Endothelial cell of umbilical vein (primary cell): ENCODE measurements around the gene MYL1. TPM values are rescaled to one million over a fixed set of nuclear protein-coding genes. Genes with fewer than 3 reads are reported as not detected.

ENCODE experiments used
- BruUV-seq: library from RNA; stranded (reverse); fragments of 400-500 nt; replicated peaks from 2 replicates; lab custom pipeline; 2021; lab: Mats Ljungman, UMichigan
- CTCF ChIA-PET: fragments of 300-600, 350-600 bp; sonication (Branson Sonifier 250); formaldehyde crosslinking; loops from one replicate; lab custom pipeline; 2021; ENCODE audit warnings: antibody characterized with exemption, inconsistent platforms; lab: Charles Lee
- POLR2A ChIA-PET: fragments of 300-600, 350-600 bp; sonication (Branson Sonifier 250); formaldehyde crosslinking; loops from one replicate; lab custom pipeline; 2021; ENCODE audit warnings: antibody characterized with exemption, inconsistent platforms; lab: Charles Lee
- DNase-seq: peaks from one replicate; pipeline ENCODE4 v3.0.0-alpha.2; 2011; ENCODE audit warnings: low read depth, low spot score
- FAIRE-seq: peaks from 2 replicates; lab custom pipeline; 2011; peaks lifted over from hg19 to GRCh38; lab: Jason Lieb, UNC
- H2AFZ ChIP-seq: 2 replicates; pipeline ENCODE4 v1.6.0; 2012; ENCODE audit warnings: low read depth, low read length, control low read depth, inconsistent platforms
- H3K27ac ChIP-seq: 2 replicates; pipeline ENCODE4 v1.5.1; 2011; ENCODE audit warnings: low read depth, mild to moderate bottlenecking, control low read depth, low read length, moderate library complexity; ENCODE audit not compliant: insufficient read depth
- H3K27me3 ChIP-seq, 2 experiments: 2 replicates each; pipeline versions ENCODE4 v1.6.0 to v1.6.1; 2011; ENCODE audit warnings: low read length in 2 of 2, mixed read lengths in 1 of 2; ENCODE audit not compliant: control insufficient read depth in 2 of 2, insufficient read depth in 2 of 2
- H3K36me3 ChIP-seq, 2 experiments: 2 replicates in 1 of 2; 3 replicates in 1 of 2; pipeline ENCODE4 v1.5.1; 2011; ENCODE audit warnings: low read length in 2 of 2, mild to moderate bottlenecking in 1 of 2, moderate library complexity in 1 of 2; ENCODE audit not compliant: control insufficient read depth in 2 of 2, insufficient read depth in 2 of 2; ENCODE audit errors: extremely low read depth in 1 of 2
- H3K4me1 ChIP-seq: 3 replicates; pipeline ENCODE4 v1.5.1; 2011; ENCODE audit warnings: mild to moderate bottlenecking, low read length; ENCODE audit not compliant: control insufficient read depth, insufficient read depth; ENCODE audit errors: extremely low read depth
- H3K4me2 ChIP-seq: 2 replicates; pipeline ENCODE4 v1.6.1; 2011; ENCODE audit warnings: low read length, control low read depth, mixed read lengths; ENCODE audit not compliant: insufficient read depth
- H3K4me3 ChIP-seq, 3 experiments: fragments of 200-600 bp in 1 of 3; sonication (generic), shearing (Covaris generic) in 1 of 3; replicated peaks in 1 of 3; 2 replicates each; pipeline ENCODE4 v1.5.1; 2011 to 2016; ENCODE audit warnings: control low read depth in 3 of 3, low read length in 3 of 3, mild to moderate bottlenecking in 2 of 3, inconsistent platforms in 1 of 3, low read depth in 1 of 3, moderate library complexity in 1 of 3; ENCODE audit not compliant: insufficient read depth in 1 of 3
- H3K79me2 ChIP-seq: 2 replicates; pipeline ENCODE4 v1.6.0; 2012; ENCODE audit warnings: low read length, inconsistent platforms; ENCODE audit not compliant: control insufficient read depth, insufficient read depth
- H3K9ac ChIP-seq: replicated peaks from 2 replicates; pipeline ENCODE3; 2011; ENCODE audit warnings: low read length, control low read depth; ENCODE audit not compliant: insufficient read depth; ENCODE audit errors: extremely low read depth
- H3K9me1 ChIP-seq: replicated peaks from 3 replicates; pipeline ENCODE4 v1.6.0; 2011; ENCODE audit warnings: mild to moderate bottlenecking, low read length; ENCODE audit not compliant: control insufficient read depth, insufficient read depth; ENCODE audit errors: extremely low read depth
- H3K9me3 ChIP-seq: replicated peaks from 2 replicates; pipeline ENCODE4 v1.5.1; 2012; ENCODE audit warnings: low read length, inconsistent platforms; ENCODE audit not compliant: control insufficient read depth, insufficient read depth
- H4K20me1 ChIP-seq: replicated peaks from 2 replicates; pipeline ENCODE3; 2011; ENCODE audit warnings: mild to moderate bottlenecking, low read length; ENCODE audit not compliant: control insufficient read depth, insufficient read depth; ENCODE audit errors: extremely low read depth
- EZH2 ChIP-seq: IDR thresholded peaks from 2 replicates; pipeline ENCODE4 v1.6.1; 2012; ENCODE audit warnings: borderline replicate concordance, low read depth, mild to moderate bottlenecking, moderate library complexity, low read length, inconsistent platforms; ENCODE audit not compliant: severe bottlenecking
- FOS ChIP-seq: IDR thresholded peaks from 2 replicates; pipeline ENCODE4 v1.6.1; 2011; ENCODE audit warnings: mild to moderate bottlenecking, low read length, moderate library complexity, borderline replicate concordance; ENCODE audit not compliant: insufficient read depth
- GATA2 ChIP-seq: IDR thresholded peaks from 2 replicates; pipeline ENCODE4 v1.7.0; 2011; ENCODE audit warnings: low read depth, mild to moderate bottlenecking, moderate library complexity, mixed read lengths, low read length; ENCODE audit not compliant: insufficient read length, insufficient read depth
- JUN ChIP-seq: IDR thresholded peaks from 2 replicates; pipeline ENCODE4 v1.6.1; 2011; ENCODE audit warnings: borderline replicate concordance, low read depth; ENCODE audit not compliant: insufficient read length, insufficient read depth
- MYC ChIP-seq: IDR thresholded peaks from one replicate; pipeline ENCODE4 v1.6.1; 2011; ENCODE audit warnings: mild to moderate bottlenecking, low read depth, low read length
- POLR2A ChIP-seq: IDR thresholded peaks from 2 replicates; pipeline ENCODE4 v1.6.1; 2012; ENCODE audit warnings: low read depth, mild to moderate bottlenecking, control low read depth, low read length
- POLR2AphosphoS5 ChIP-seq: IDR thresholded peaks from 2 replicates; pipeline ENCODE4 v1.6.1; 2012; ENCODE audit warnings: low read depth, mild to moderate bottlenecking, control low read depth, low read length, moderate library complexity; ENCODE audit not compliant: insufficient read depth
- dilution Hi-C: fragments of 300-500 bp; cut with MboI; formaldehyde crosslinking; loops from one replicate; pipeline ENCODE4 v1.15.0; 2019; ENCODE audit warnings: low sequenced_read_pairs; ENCODE audit not compliant: extremely low pct_ligation_motif_present
- intact Hi-C: fragments of 100-400 bp; cut with micrococcal nuclease; formaldehyde crosslinking; loops from one replicate; pipeline ENCODE4 v1.10.0; 2022
- polyA plus RNA-seq, 4 experiments: library from polyadenylated mRNA; depleted of rRNA in 3 of 4; stranded (reverse) in 3 of 4; unstranded in 1 of 4; fragments of >200 nt; gene quantifications; 2 replicates each; pipeline versions ENCODE4 v1.2.1 to v1.2.3, GENCODE V29; 2011 to 2012; ENCODE audit warnings: missing spikeins in 1 of 4
- total RNA-seq: library from RNA; stranded (reverse); gene quantifications from 2 replicates; pipeline ENCODE4 v1.2.3, GENCODE V29; 2021
- TF ChIP-seq, protein P1 (sequence below), 2 donors: IDR thresholded peaks; 1 replicate in 1 of 2; 2 replicates in 1 of 2; pipeline ENCODE4 v1.5.1; 2011; ENCODE audit warnings: low read length in 2 of 2, mild to moderate bottlenecking in 2 of 2, moderate library complexity in 2 of 2, control low read depth in 1 of 2, inconsistent platforms in 1 of 2, low read depth in 1 of 2; ENCODE audit not compliant: insufficient read depth in 1 of 2; ENCODE audit errors: extremely low read depth in 1 of 2
- TF ChIP-seq, protein P2 (sequence below): IDR thresholded peaks from 2 replicates; pipeline ENCODE4 v1.6.1; 2011; ENCODE audit not compliant: insufficient read depth, insufficient read length

Gene MYL1
- total and polyA plus RNA-seq, 2 donors (not counting 3 experiments of a cell fraction or from before 2014, with no cell fraction given): not detected

DNA sequence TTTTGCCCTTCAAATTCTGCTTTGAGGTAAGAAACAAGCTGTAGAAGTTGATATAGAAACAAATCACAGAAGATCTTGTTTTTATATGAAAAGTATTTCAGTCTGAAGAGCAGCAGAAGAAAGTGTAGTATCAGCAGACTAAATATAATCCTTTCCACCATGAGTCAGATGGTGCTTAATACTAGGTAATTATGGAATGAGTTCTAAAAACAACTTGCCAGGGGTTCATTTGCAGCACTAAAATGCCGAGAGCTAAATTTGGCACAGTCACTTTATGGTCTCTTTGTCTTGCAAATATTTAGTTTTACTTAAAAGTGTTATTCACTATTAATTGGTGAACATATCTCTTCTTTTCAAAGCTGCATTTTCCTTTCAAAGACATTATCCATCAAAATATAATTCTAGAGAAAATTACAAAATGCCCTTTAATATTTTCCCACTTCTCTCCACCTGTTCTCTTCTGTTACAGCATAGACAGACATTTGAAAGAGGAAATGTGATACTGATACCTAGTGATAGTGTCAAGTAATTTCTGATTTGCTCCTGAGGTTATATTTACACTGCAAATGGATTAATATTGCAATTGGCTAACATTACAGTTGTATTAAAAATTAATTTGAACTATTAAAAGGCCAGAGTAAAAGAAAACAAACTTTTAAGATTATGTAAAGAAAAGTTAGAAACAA is 5.3 kb downstream of the MYL1 start:
- H3K36me3 ChIP-seq: no peaks in the 10 kb centered on the region
- TF ChIP-seq POLR2A (no peak), JUN (no peak), POLR2AphosphoS5 (no peak), EZH2 (no peak), MYC (no peak), GATA2 (no peak), FOS (no peak)
- TF ChIP-seq, protein P1, sequence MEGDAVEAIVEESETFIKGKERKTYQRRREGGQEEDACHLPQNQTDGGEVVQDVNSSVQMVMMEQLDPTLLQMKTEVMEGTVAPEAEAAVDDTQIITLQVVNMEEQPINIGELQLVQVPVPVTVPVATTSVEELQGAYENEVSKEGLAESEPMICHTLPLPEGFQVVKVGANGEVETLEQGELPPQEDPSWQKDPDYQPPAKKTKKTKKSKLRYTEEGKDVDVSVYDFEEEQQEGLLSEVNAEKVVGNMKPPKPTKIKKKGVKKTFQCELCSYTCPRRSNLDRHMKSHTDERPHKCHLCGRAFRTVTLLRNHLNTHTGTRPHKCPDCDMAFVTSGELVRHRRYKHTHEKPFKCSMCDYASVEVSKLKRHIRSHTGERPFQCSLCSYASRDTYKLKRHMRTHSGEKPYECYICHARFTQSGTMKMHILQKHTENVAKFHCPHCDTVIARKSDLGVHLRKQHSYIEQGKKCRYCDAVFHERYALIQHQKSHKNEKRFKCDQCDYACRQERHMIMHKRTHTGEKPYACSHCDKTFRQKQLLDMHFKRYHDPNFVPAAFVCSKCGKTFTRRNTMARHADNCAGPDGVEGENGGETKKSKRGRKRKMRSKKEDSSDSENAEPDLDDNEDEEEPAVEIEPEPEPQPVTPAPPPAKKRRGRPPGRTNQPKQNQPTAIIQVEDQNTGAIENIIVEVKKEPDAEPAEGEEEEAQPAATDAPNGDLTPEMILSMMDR (IDR thresholded peaks at IDR 0.05; ENCODE audit: extremely low read depth in 1 of 2, insufficient read depth in 1 of 2, low read depth in 1 of 2, low read length in 2 of 2): no peak
- TF ChIP-seq, protein P2, sequence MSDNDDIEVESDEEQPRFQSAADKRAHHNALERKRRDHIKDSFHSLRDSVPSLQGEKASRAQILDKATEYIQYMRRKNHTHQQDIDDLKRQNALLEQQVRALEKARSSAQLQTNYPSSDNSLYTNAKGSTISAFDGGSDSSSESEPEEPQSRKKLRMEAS: no peak
- no peak overlapping the region for H3K27ac ChIP-seq
- intact Hi-C loops: no loop called here
- no peaks in the 10 kb centered on the region for H3K4me1 ChIP-seq
- no peaks in the 10 kb centered on the region for H4K20me1 ChIP-seq
- no peak overlapping the region for H2AFZ ChIP-seq
- no peaks in the 10 kb centered on the region for H3K9me3 ChIP-seq
- BruUV-seq: no TSS peak
- no peaks in the 10 kb centered on the region for H3K27me3 ChIP-seq
- DNase-seq: no peak
- FAIRE-seq: no peak
- H3K9ac ChIP-seq: no peak overlapping the region
- ChIA-PET CTCF (no interaction called here), POLR2A (no interaction called here)
- no peaks in the 10 kb centered on the region for H3K9me1 ChIP-seq
- H3K79me2 ChIP-seq: no peaks in the 10 kb centered on the region
- H3K4me2 ChIP-seq: no peak overlapping the region
- no peak overlapping the region for H3K4me3 ChIP-seq
- dilution Hi-C loops: no loop called here
